Endodermal cell (in vitro differentiated cells): ENCODE measurements around the gene OXSR1. TPM values are rescaled to one million over a fixed set of nuclear protein-coding genes. Genes with fewer than 3 reads are reported as not detected.
A peak's percentile ranks its signal among the peaks of the same experiment; 100 is the strongest.

ENCODE experiments used
- DNase-seq: peaks from one replicate; pipeline ENCODE4 v3.0.0-alpha.2; 2017
- H3K27ac ChIP-seq: 2 replicates; pipeline ENCODE4 v1.5.1; 2013; ENCODE audit warnings: mild to moderate bottlenecking, low read depth, low read length, moderate library complexity
- H3K27me3 ChIP-seq: 2 replicates; pipeline ENCODE4 v1.6.1; 2013; ENCODE audit warnings: mild to moderate bottlenecking, low read length, moderate library complexity; ENCODE audit not compliant: insufficient read depth, control insufficient read depth, poor library complexity, severe bottlenecking
- H3K36me3 ChIP-seq: 2 replicates; pipeline ENCODE4 v1.7.0; 2013; ENCODE audit warnings: mild to moderate bottlenecking, low read length, moderate library complexity; ENCODE audit not compliant: control insufficient read depth, insufficient read depth
- H3K4me1 ChIP-seq: one replicate; pipeline ENCODE4 v1.7.0; 2013; ENCODE audit warnings: low read length; ENCODE audit not compliant: control insufficient read depth, insufficient read depth
- H3K4me3 ChIP-seq: 2 replicates; pipeline ENCODE4 v1.5.1; 2013; ENCODE audit warnings: mild to moderate bottlenecking, low read length, moderate library complexity
- H3K9ac ChIP-seq: 2 replicates; pipeline ENCODE4 v1.6.1; 2013; ENCODE audit warnings: mild to moderate bottlenecking, low read length, moderate library complexity; ENCODE audit not compliant: poor library complexity, severe bottlenecking; ENCODE audit errors: extremely low read depth
- H3K9me3 ChIP-seq: 2 replicates; pipeline ENCODE4 v1.6.1; 2013; ENCODE audit warnings: mild to moderate bottlenecking, low read length, moderate library complexity; ENCODE audit not compliant: control insufficient read depth
- H3K27ac Mint-ChIP-seq: 2 replicates; pipeline ENCODE4 v1.8.0; 2020; ENCODE audit warnings: mixed read lengths
- H3K27me3 Mint-ChIP-seq: 2 replicates; pipeline ENCODE4 v1.8.0; 2021; ENCODE audit warnings: mild to moderate bottlenecking, mixed read lengths; ENCODE audit not compliant: insufficient read depth
- H3K36me3 Mint-ChIP-seq: 2 replicates; pipeline ENCODE4 v1.8.0; 2020; ENCODE audit warnings: low read depth, mixed read lengths
- H3K4me1 Mint-ChIP-seq: 2 replicates; pipeline ENCODE4 v1.8.0; 2020; ENCODE audit warnings: mixed read lengths
- H3K4me3 Mint-ChIP-seq: 2 replicates; pipeline ENCODE4 v1.8.0; 2020; ENCODE audit warnings: mild to moderate bottlenecking, moderate library complexity, mixed read lengths
- H3K9me3 Mint-ChIP-seq: 2 replicates; pipeline ENCODE4 v1.8.0; 2020; ENCODE audit warnings: mild to moderate bottlenecking, mixed read lengths
- CTCF ChIP-seq: fragments of 200-600 bp; sonication (generic); conservative IDR thresholded peaks from 2 replicates; pipeline ENCODE4 v1.5.0; 2021; ENCODE audit warnings: antibody characterized with exemption, mild to moderate bottlenecking
- WGBS, 2 experiments: methylation state at CpG; one replicate each; pipeline versions ENCODE4 v1.1.5 to v1.1.7; 2013; ENCODE audit warnings: missing lambda C conversion rate in 2 of 2, mixed read lengths in 1 of 2; ENCODE audit not compliant: insufficient coverage in 1 of 2, insufficient read length in 1 of 2; 5-methylcytosine and 5-hydroxymethylcytosine counted together
- total RNA-seq, 2 donors: library from RNA; stranded (reverse); fragmentation: NEBNext Ultra II Directional in 1 of 2; extraction: Animal tissue kit (Norgen Biotek cat#: 25700) in 1 of 2; gene quantifications; 2 replicates in 1 of 2; 3 replicates in 1 of 2; pipeline ENCODE4 v1.2.1, GENCODE V29; 2021

The OXSR1 gene
- total RNA-seq, 2 donors from 2014 or later = 41.9 to 55.5 TPM

GRCh38 chr3:38120693-38121450 lies 44.5 kb upstream of the OXSR1 start:
- H3K4me1 Mint-ChIP-seq = no peaks in the 10 kb centered on the region
- peak; percentile 38 for DNase-seq
- no peaks in the 10 kb centered on the region for H3K27me3 ChIP-seq
- WGBS, 2 experiments = 94 to 95% methylated on average over 4 to 11 of the region's 11 CpGs
- H3K27ac Mint-ChIP-seq = no peak overlapping the region
- TF ChIP-seq CTCF = no peak
- H3K27ac ChIP-seq = no peak overlapping the region
- no peaks in the 10 kb centered on the region for H3K9me3 Mint-ChIP-seq
- H3K36me3 ChIP-seq = peaks cover 44% of the 10 kb centered on the region
- no peak overlapping the region for H3K4me3 Mint-ChIP-seq
- H3K27me3 Mint-ChIP-seq = peaks cover 1% of the 10 kb centered on the region
- H3K4me1 ChIP-seq = no peaks in the 10 kb centered on the region
- no peak overlapping the region for H3K4me3 ChIP-seq
- H3K36me3 Mint-ChIP-seq = peaks cover 57% of the 10 kb centered on the region
- no peaks in the 10 kb centered on the region for H3K9me3 ChIP-seq
- H3K9ac ChIP-seq = no peak overlapping the region

GRCh38 chr3:38121451-38121831 lies 43.9 kb upstream of the OXSR1 start:
- no peaks in the 10 kb centered on the region for H3K27me3 Mint-ChIP-seq
- peaks cover 58% of the 10 kb centered on the region for H3K36me3 Mint-ChIP-seq
- Histone ChIP-seq H3K27ac (no peak overlapping the region), H3K27me3 (no peaks in the 10 kb centered on the region), H3K36me3 (peaks cover 50% of the 10 kb centered on the region), H3K4me1 (no peaks in the 10 kb centered on the region), H3K4me3 (no peak overlapping the region), H3K9me3 (no peaks in the 10 kb centered on the region), H3K9ac (no peak overlapping the region)
- DNase-seq = peak; percentile 29
- no peak overlapping the region for H3K4me3 Mint-ChIP-seq
- H3K27ac Mint-ChIP-seq = no peak overlapping the region
- no peak for TF ChIP-seq CTCF
- 93 to 94% methylated on average over 7 to 9 of the region's 9 CpGs for WGBS, 2 experiments
- H3K4me1 Mint-ChIP-seq = no peaks in the 10 kb centered on the region
- H3K9me3 Mint-ChIP-seq = no peaks in the 10 kb centered on the region

GRCh38 chr3:38121832-38122461 lies 43.4 kb upstream of the OXSR1 start:
- TF ChIP-seq CTCF = no peak
- Histone ChIP-seq H3K9ac (no peak overlapping the region), H3K27me3 (no peaks in the 10 kb centered on the region), H3K9me3 (no peaks in the 10 kb centered on the region), H3K27ac (no peak overlapping the region), H3K36me3 (peaks cover 55% of the 10 kb centered on the region), H3K4me1 (no peaks in the 10 kb centered on the region), H3K4me3 (no peak overlapping the region)
- Mint-ChIP-seq H3K4me3 (no peak overlapping the region), H3K4me1 (no peaks in the 10 kb centered on the region), H3K27ac (no peak overlapping the region), H3K36me3 (peaks cover 63% of the 10 kb centered on the region), H3K9me3 (no peaks in the 10 kb centered on the region), H3K27me3 (no peaks in the 10 kb centered on the region)
- peak; percentile 21 for DNase-seq
- WGBS, 2 experiments = 93 to 96% methylated on average over 5 to 13 of the region's 13 CpGs
